Left renal cortex interstitium (tissue), 4 donors: ENCODE measurements around the gene CAMK2G. TPM values are rescaled to one million over a fixed set of nuclear protein-coding genes. Genes with fewer than 3 reads are reported as not detected.
"Not testable (repeated sequence)": the region's sequence is repeated elsewhere in the genome, so short reads cannot be mapped to it uniquely, and the experiment has no call there.

ENCODE experiments used
- DNase-seq, 4 donors: peaks; one replicate each; pipeline ENCODE4 v3.0.0-alpha.2; 2013; ENCODE audit warnings: low read depth in 4 of 4, low spot score in 2 of 4, missing footprints in 1 of 4
- polyA plus RNA-seq, 4 donors: library from polyadenylated mRNA; unstranded; fragments of 120-200 nt; gene quantifications; one replicate each; pipeline ENCODE4 v1.2.1, GENCODE V29; 2013; ENCODE audit not compliant: insufficient read length in 4 of 4

Gene CAMK2G
- polyA plus RNA-seq, 4 donors = 19.9 to 34.8 (median 26.9) TPM

GRCh38 chr10:73905256-73906020, 31.1 kb upstream of the CAMK2G start:
- no peak for DNase-seq

DNA sequence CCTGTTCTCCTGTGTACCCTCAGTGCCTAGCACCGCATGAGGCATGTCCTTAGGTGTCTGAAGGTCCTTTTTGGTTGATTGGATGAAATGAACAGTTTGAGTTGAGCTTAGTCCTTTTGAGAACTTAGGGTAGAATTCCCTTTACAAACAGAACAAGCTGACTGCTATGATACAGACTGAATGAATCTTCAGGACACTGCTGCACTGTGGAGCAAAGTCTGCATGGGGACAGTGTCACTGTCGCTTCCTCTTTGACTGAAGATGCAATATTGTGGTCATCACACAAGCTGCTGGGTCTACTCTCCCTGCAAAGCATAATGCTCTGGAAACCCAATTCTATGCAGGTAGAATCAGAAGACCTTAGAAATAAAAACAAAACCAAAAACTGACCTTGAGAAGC, 28.0 kb upstream of the CAMK2G start:
- no peak for DNase-seq

- no peak for DNase-seq
These were observed 26.9 kb upstream of the CAMK2G start for GRCh38 chr10:73901261-73901660.

DNA sequence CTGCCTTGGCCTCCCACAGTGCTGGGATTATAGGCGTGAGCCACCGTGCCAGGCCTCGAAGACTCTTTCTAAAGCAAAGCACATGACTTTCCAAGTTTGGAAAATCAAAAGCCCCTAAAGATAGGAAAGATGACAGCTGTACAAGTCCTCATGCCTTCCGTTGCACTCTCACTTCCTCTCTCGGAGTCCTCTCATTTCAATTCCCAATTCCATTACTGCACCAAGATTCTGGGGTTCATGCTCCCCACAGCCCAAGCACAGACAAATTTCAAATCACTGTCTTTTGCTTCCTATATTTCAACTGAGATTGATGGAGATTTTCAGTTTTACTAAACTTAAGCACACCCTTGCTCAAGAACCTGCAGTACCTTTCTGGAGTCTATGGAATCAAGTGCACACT, 25.7 kb upstream of the CAMK2G start:
- no peak for DNase-seq

- DNase-seq = no peak
These were observed 25.1 kb upstream of the CAMK2G start for GRCh38 chr10:73899423-73899822.

DNA sequence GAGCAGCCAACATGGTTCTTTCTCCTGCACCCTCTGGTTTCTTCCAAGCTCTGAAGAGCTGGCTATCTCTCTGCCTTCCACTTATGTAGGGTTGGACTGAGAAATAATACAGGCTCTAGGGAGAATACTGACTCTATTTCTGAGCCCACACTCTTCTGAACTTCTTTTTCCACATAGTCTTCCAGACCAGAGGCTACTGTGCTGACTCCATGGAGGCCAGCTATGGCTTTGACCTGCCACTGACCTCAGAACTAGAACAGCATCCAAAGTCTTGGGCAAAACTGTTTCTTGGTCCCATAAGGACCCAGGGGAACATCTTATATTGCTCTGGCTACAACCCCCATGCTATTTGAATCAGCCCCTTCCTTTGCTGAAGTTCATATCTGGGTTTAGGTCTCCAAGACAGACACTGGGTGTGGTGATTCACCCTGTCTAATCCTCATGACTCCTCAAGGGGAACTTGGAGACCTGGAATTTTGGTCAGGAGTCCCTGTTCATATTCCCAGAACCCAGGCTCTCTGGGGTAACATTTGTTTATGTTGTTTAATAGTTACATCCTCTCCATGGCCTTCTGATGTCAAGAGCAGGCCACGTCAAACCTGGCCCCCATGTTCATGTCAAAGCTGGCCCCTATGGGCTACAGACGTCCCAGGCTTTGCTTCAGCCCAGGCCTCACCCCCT, 24.5 kb upstream of the CAMK2G start:
- no peak for DNase-seq

DNA sequence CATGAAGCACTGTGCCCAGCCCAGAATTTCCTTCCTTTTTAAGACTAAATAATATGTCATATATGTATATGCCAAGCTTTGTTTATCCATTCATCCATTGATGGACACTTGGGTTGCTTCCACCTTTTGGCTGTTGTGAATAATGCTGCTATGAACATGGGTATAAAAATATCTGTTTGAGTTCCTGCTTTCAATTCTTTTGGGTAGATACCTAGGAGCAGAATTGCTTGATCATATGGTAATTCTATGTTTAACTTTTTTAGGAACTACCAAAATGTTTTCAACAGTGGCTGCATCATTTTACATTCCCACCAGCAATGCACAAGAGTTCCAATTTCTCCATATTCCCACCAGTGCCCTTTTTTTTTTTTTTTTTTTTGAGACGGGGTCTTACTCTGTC, 23.3 kb upstream of the CAMK2G start:
- DNase-seq = no peak

- not testable (repeated sequence) for DNase-seq
These were observed 21.0 kb upstream of the CAMK2G start for GRCh38 chr10:73895381-73895780.

DNA sequence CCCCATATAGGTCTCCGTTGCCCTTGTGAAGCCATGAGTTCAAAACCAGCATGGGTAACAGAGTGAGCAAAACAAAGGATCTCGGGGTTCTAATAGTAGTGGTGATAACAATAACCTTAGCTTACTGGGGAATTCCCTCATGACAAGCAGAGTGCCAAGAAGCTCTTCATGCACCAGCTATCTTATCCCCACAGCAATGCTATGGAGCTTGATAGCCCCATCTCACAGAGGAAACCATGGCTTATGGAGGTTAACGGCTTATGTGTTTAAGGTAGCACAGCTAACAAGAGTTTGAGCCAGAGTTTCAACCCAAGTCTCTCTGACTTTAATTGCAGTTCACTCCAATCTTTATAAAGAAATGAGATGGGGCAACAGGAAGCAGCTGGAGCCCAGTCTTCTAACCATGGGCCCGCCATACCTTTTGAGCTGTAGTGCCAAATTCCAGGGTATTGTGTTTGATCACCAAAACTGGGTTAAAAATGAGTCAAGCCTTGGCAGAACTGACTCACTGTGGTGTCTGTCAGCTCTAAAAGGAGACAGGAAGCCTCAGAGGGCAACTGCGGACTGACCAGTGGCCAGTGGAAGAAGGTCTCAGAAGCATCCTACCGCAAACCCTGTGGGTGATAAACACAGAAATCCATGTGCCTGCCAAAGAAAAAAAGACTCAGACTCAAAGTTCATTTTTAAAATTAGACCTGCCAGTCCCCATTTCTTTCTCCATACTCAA, 20.1 kb upstream of the CAMK2G start:
- no peak for DNase-seq

GRCh38 chr10:73893426-73893825, 19.1 kb upstream of the CAMK2G start:
- DNase-seq = no peak

DNA sequence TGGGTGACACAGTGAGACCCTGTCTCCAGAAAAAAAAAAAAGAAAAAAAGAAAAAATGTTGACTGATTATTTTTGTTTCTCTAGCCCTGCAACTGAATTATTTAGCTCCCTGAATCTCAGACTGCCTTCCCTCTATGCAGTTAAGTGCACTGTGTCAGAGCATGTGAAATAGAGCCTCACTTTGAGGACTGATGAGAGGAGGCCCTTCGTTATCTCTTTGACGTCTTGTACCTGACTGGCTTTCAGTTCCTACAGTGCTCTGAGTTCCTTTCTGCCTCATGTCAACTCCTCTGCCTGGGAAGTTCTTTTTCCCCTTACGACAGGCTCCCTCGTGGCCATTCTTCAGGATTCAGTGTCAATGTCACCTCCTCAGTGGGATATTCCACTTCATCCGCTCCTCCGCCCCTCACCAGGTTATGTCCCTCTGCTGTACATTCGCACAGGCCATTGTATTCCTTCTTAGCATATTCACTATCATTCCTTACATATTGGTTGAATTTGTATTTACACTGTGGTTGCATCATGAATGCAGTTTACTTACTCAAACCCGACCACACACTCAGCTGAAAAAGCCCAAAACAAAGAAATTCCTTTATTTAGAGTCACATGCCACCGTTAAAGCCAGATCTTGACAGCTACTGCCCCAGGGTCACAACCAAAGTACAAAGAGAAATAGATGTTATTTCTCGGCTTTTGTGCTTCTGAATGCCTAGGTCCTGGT, 18.1 kb upstream of the CAMK2G start:
- DNase-seq = no peak

DNA sequence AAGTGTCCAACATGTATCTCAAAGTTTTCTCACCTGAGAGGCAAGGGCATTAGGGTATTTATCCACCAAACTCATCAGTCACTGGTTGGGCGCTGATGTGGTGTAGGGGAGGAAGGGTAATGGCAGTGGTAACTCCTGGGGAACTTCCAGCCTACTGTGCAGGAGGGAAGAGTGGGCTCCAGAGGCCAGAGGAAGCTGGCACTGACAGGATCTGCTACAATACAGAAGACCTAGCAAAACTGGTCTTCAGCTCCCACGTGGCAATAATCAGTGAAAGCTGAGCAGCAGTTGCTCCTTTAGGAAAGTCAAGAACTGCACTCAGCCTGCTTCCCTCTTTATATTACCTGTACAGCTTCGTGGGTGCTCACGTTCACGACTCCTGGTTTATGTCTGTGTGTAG, 17.2 kb upstream of the CAMK2G start:
- no peak for DNase-seq

DNA sequence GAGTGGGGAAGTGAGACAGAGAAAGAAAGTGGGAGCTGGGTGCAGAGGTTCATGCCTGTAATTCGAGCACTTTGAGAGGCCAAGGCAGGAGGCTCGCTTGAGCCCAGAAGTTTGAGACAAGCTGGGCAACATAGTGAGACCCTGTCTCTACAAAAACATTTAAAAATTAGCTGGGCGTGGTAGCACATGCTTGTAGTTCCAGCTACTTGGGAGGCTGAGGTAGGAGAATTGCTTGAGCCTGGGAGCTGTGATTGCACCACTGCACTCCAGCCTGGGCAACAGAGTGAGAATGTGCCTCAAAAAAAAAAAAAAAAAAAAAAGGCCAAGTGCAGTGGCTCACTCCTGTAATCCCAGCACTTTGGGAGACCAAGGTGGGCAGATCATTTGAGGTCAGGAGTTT, 16.5 kb upstream of the CAMK2G start:
- not testable (repeated sequence) for DNase-seq

GRCh38 chr10:73890261-73890660, 15.9 kb upstream of the CAMK2G start:
- DNase-seq = no peak

DNA sequence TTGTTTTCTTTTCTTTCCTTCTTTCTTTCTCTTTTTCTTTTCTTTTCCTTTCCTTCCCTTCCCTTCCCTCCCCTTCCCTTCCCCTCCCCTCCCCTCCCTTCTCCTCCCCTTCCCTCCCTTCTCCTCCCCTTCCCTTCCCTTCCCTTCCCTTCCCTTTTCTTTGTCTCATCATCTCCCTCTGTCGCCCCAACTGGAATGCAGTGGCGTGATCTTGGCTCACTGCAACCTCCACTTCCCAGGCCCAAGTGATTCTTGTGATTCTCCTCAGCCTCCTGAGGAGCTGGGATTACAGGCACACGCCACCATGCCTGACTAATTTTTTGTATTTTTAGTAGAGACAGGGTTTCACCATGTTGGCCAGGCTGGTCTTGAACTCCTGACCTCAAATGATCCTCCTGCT, 15.1 kb upstream of the CAMK2G start:
- not testable (repeated sequence) for DNase-seq

DNA sequence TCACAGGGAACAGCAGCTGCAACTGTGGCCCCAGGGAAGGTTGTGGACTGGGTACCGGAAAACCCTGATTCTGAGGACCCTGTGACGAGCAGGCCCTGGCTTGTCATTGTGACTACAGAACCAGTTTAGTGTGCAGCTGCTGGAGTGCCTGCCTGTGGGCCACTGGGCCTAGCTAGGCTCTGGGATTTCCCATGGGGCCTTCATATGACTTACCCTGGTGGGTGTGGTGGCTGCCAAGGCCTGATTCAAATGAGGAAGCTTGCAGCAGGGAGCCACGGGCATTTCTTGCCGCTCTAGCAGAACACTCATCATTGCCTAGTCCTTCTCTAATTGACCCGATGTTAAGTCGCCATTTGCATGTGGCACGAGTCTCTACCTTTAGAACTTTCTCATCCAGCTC, 14.7 kb upstream of the CAMK2G start:
- no peak for DNase-seq

GRCh38 chr10:73888514-73888913, 14.2 kb upstream of the CAMK2G start:
- no peak for DNase-seq

- no peak for DNase-seq
These were observed 13.1 kb upstream of the CAMK2G start for GRCh38 chr10:73887294-73888039.

- no peak for DNase-seq
These were observed 12.4 kb upstream of the CAMK2G start for GRCh38 chr10:73886661-73887293.

GRCh38 chr10:73886085-73886529, 11.8 kb upstream of the CAMK2G start:
- DNase-seq = no peak
